HepG2 (cell line): ENCODE data around the gene BSN. TPM values are rescaled to one million over a fixed set of nuclear protein-coding genes. Genes with fewer than 3 reads are reported as not detected.
A peak's percentile ranks its signal among the peaks of the same experiment; 100 is the strongest.

Experiments
- ARID5B ChIP-seq: IDR thresholded peaks from 2 replicates; pipeline ENCODE4 v1.4.0; 2020; ENCODE audit warnings: mild to moderate bottlenecking, missing genetic modification reagents
- ATF1 ChIP-seq: IDR thresholded peaks from 2 replicates; pipeline ENCODE4 v1.6.1; 2016; ENCODE audit warnings: mild to moderate bottlenecking, control low read depth
- FOXA3 ChIP-seq: IDR thresholded peaks from 2 replicates; pipeline ENCODE4 v1.6.1; 2016; ENCODE audit warnings: missing genetic modification reagents, missing compliant biosample characterization
- GATAD2A ChIP-seq: IDR thresholded peaks from 2 replicates; pipeline ENCODE4 v1.6.1; 2016
- HMGXB4 ChIP-seq, 2 experiments: sonication (generic) in 1 of 2; formaldehyde crosslinking in 1 of 2; IDR thresholded peaks; 2 replicates each; pipeline versions ENCODE4 v1.4.0 to v1.6.1; 2018 to 2020; ENCODE audit warnings: missing genetic modification reagents in 2 of 2, borderline replicate concordance in 1 of 2, low read depth in 1 of 2, mild to moderate bottlenecking in 1 of 2, missing biosample characterization in 1 of 2
- HOMEZ ChIP-seq: IDR thresholded peaks from 2 replicates; pipeline ENCODE4 v1.6.1; 2016; ENCODE audit warnings: low read depth
- MLX ChIP-seq: IDR thresholded peaks from 2 replicates; pipeline ENCODE4 v1.6.1; 2016
- NFKB2 ChIP-seq: sonication (generic); formaldehyde crosslinking; IDR thresholded peaks from 2 replicates; pipeline ENCODE4 v1.4.0; 2020; ENCODE audit warnings: missing genetic modification reagents, borderline replicate concordance
- NR2F6 ChIP-seq, 2 experiments: IDR thresholded peaks; 2 replicates each; pipeline ENCODE4 v1.6.1; 2016; ENCODE audit warnings: antibody characterized with exemption in 1 of 2, mild to moderate bottlenecking in 1 of 2
- PAXIP1 ChIP-seq: sonication (generic); formaldehyde crosslinking; conservative IDR thresholded peaks from 2 replicates; pipeline ENCODE4 v1.4.0; 2020; ENCODE audit warnings: mild to moderate bottlenecking, missing genetic modification reagents, moderate library complexity
- SNAI1 ChIP-seq: sonication (generic); formaldehyde crosslinking; IDR thresholded peaks from 2 replicates; pipeline ENCODE4 v1.5.0; 2020; ENCODE audit warnings: mild to moderate bottlenecking, missing genetic modification reagents, borderline replicate concordance
- ZNF205 ChIP-seq: IDR thresholded peaks from 2 replicates; pipeline ENCODE4 v1.6.1; 2018; ENCODE audit warnings: missing biosample characterization, missing genetic modification reagents
- ZNF333 ChIP-seq: sonication (generic); formaldehyde crosslinking; IDR thresholded peaks from 2 replicates; pipeline ENCODE4 v1.4.0; 2020; ENCODE audit warnings: mild to moderate bottlenecking, missing genetic modification reagents, borderline replicate concordance
- ZNF766 ChIP-seq: sonication (generic); formaldehyde crosslinking; IDR thresholded peaks from 2 replicates; pipeline ENCODE4 v1.5.0; 2020; ENCODE audit warnings: missing genetic modification reagents, borderline replicate concordance
- ZNF770 ChIP-seq: sonication (generic); formaldehyde crosslinking; IDR thresholded peaks from 2 replicates; pipeline ENCODE4 v1.5.0; 2020; ENCODE audit warnings: mild to moderate bottlenecking, missing genetic modification reagents
- polyA plus RNA-seq, 8 experiments: library from polyadenylated mRNA; depleted of rRNA in 3 of 8; stranded (reverse) in 7 of 8; unstranded in 1 of 8; fragments of >200 nt; fragmentation: Illumina TruSeq in 4 of 8; extraction: Trizol in 4 of 8; gene quantifications; 2 replicates each; pipeline versions ENCODE4 v1.2.1 to v1.2.3, GENCODE V29; 2011 to 2016; ENCODE audit warnings: low read depth in 4 of 8, missing spikeins in 1 of 8, mixed read lengths in 1 of 8; ENCODE audit not compliant: insufficient read depth in 1 of 8
- total RNA-seq, 5 experiments: library from RNA; depleted of rRNA; stranded (reverse); fragments of >200 nt; fragmentation: Illumina TruSeq; extraction: Trizol; gene quantifications; 2 replicates each; pipeline ENCODE4 v1.2.3, GENCODE V29; 2016; ENCODE audit warnings: low read depth in 1 of 5

The BSN gene
- total and polyA plus RNA-seq, 2 of the 13 experiments (the other 11 are each of a cell fraction or from before 2014, with no cell fraction given) = 0.42 to 0.86 TPM

- peak; percentile 45 for TF ChIP-seq ARID5B (CRISPR knock-in tag)
- TF ChIP-seq HOMEZ (CRISPR knock-in tag) = 0 out of 2 replicates have a peak, but pooled peaks have one; percentile 17
- peak; percentile 57; the same call in 1 of the 2 replicates for TF ChIP-seq ZNF770 (CRISPR knock-in tag)
- peak; percentile 42 for TF ChIP-seq NR2F6 (IDR thresholded peaks at IDR 0.05)
- no peak for TF ChIP-seq NR2F6 (CRISPR knock-in tag; IDR thresholded peaks at IDR 0.05)
- no peak for TF ChIP-seq ATF1
- 0 out of 2 replicates have a peak, but pooled peaks have one; percentile 15 for TF ChIP-seq MLX (CRISPR knock-in tag)
- no peak for TF ChIP-seq SNAI1 (CRISPR knock-in tag)
- TF ChIP-seq ZNF766 (CRISPR knock-in tag) = no peak
- no peak for TF ChIP-seq HMGXB4 (CRISPR knock-in tag; IDR thresholded peaks at IDR 0.05; ENCODE audit: borderline replicate concordance in 1 of 2, low read depth in 1 of 2)
- TF ChIP-seq NFKB2 = no peak
- TF ChIP-seq ZNF205 (CRISPR knock-in tag) = no peak
- peak; percentile 65 for TF ChIP-seq FOXA3 (CRISPR knock-in tag)
- TF ChIP-seq ZNF333 = no peak
- TF ChIP-seq GATAD2A (CRISPR knock-in tag) = peak; percentile 55
- TF ChIP-seq PAXIP1 (CRISPR knock-in tag) = peak; percentile 45
Observed at GRCh38 chr3:49509028-49509561, 45.2 kb upstream of the BSN start (continued).
